Keratinocyte (primary cell): ENCODE data around the gene ATF4.

ENCODE experiments used
- CTCF ChIP-seq, 3 experiments: IDR thresholded peaks in 1 of 3; conservative IDR thresholded peaks in 1 of 3; optimal IDR thresholded peaks in 1 of 3; 2 replicates in 2 of 3; 3 replicates in 1 of 3; pipeline versions ENCODE3 to v1.5.1; 2011; ENCODE audit warnings: low read length in 3 of 3, mild to moderate bottlenecking in 3 of 3, moderate library complexity in 2 of 3, control low read depth in 1 of 3, inconsistent platforms in 1 of 3; ENCODE audit not compliant: insufficient read depth in 2 of 3; ENCODE audit errors: extremely low read depth in 1 of 3
- EZH2 ChIP-seq: IDR thresholded peaks from one replicate; pipeline ENCODE4 v1.6.1; 2012; ENCODE audit warnings: inconsistent platforms, mild to moderate bottlenecking, low read length, moderate library complexity

GRCh38 chr22:39492186-39492585, 28.2 kb upstream of the ATF4 start:
- TF ChIP-seq EZH2 (no peak), CTCF (optimal IDR thresholded peaks at IDR 0.05 in 1 of 3, IDR thresholded peaks at IDR 0.05 in 1 of 3, conservative IDR thresholded peaks at IDR 0.05 in 1 of 3; ENCODE audit: extremely low read depth in 1 of 3, insufficient read depth in 2 of 3, low read length in 3 of 3) (no peak)
